ENCODE results near the gene MERTK. TPM values are rescaled to one million over a fixed set of nuclear protein-coding genes. Genes with fewer than 3 reads are reported as not detected.
"Not testable (repeated sequence)": the region's sequence is repeated elsewhere in the genome, so short reads cannot be mapped to it uniquely, and the experiment has no call there.

Gene MERTK
- total RNA-seq, 4 donors from 2014 or later, result 10.8 to 28.6 (median 11.6) TPM

- DNase-seq, result no peak
- Histone ChIP-seq H3K4me1 (peaks cover 3 to 27% (median 11%) of the 10 kb centered on the region in 4 donors), H3K4me3 (no peak overlapping the region), H3K9me3 (no peaks in the 10 kb centered on the region), H3K27ac (peak overlapping the region in 1 of 4 donors; percentile 20), H3K36me3 (no peaks in the 10 kb centered on the region), H3K27me3 (no peaks in the 10 kb centered on the region)
- 43 to 54% methylated on average over 1 of the region's 1 CpG for WGBS, 2 donors (ENCODE audit: low coverage in 1 of 2)
- in situ Hi-C loops (cut with MboI; ENCODE audit: low pct_ligation_motif_present in 1 of 4, low pct_unique_long_range_greater_than_20kb in 1 of 4, low sequenced_read_pairs in 3 of 4) (loop anchor here in 2 of 4 donors (10.0 kb wide), 1 partner anchor 129 kb away; no protein-coding TSS in a partner anchor), intact Hi-C loops (cut with DNase I; ENCODE audit: low total_unique reads) (no loop called here)
- TF ChIP-seq CTCF (IDR thresholded peaks at IDR 0.05) (no peak), POLR2AphosphoS5 (IDR thresholded peaks at IDR 0.05) (no peak), EP300 (IDR thresholded peaks at IDR 0.05; ENCODE audit: low read depth) (no peak), POLR2A (IDR thresholded peaks at IDR 0.05) (no peak)
Observed at GRCh38 chr2:112033600-112033999, 135.2 kb downstream of the MERTK start.

GRCh38 chr2:112034924-112035323, 136.5 kb downstream of the MERTK start:
- intact Hi-C loops (cut with DNase I; ENCODE audit: low total_unique reads) (no loop called here), in situ Hi-C loops (cut with MboI; ENCODE audit: low pct_ligation_motif_present in 1 of 4, low pct_unique_long_range_greater_than_20kb in 1 of 4, low sequenced_read_pairs in 3 of 4) (loop anchor here in 2 of 4 donors (10.0 kb wide), 1 partner anchor 130 kb away; no protein-coding TSS in a partner anchor)
- TF ChIP-seq POLR2AphosphoS5 (IDR thresholded peaks at IDR 0.05) (no peak), CTCF (IDR thresholded peaks at IDR 0.05) (no peak)
- Histone ChIP-seq H3K27me3 (no peaks in the 10 kb centered on the region), H3K4me3 (no peak overlapping the region), H3K36me3 (no peaks in the 10 kb centered on the region), H3K9me3 (no peaks in the 10 kb centered on the region), H3K27ac (no peak overlapping the region), H3K4me1 (peaks cover 3 to 27% (median 11%) of the 10 kb centered on the region in 4 donors)
- no peak for DNase-seq
- 85 to 94% methylated on average over 2 to 3 of the region's 3 CpGs for WGBS, 2 donors (ENCODE audit: low coverage in 1 of 2)

GRCh38 chr2:112035786-112036185, 137.4 kb downstream of the MERTK start:
- Histone ChIP-seq H3K9me3 (no peaks in the 10 kb centered on the region), H3K4me1 (peaks cover 3 to 27% (median 11%) of the 10 kb centered on the region in 4 donors), H3K4me3 (no peak overlapping the region), H3K36me3 (no peaks in the 10 kb centered on the region), H3K27ac (no peak overlapping the region), H3K27me3 (no peaks in the 10 kb centered on the region)
- 78 to 95% methylated on average over 1 of the region's 1 CpG for WGBS, 2 donors (ENCODE audit: low coverage in 1 of 2)
- intact Hi-C loops (cut with DNase I; ENCODE audit: low total_unique reads), result no loop called here
- no peak for DNase-seq
- TF ChIP-seq POLR2A (IDR thresholded peaks at IDR 0.05) (no peak), EP300 (IDR thresholded peaks at IDR 0.05; ENCODE audit: low read depth) (no peak), POLR2AphosphoS5 (IDR thresholded peaks at IDR 0.05) (no peak), CTCF (IDR thresholded peaks at IDR 0.05) (no peak)
- in situ Hi-C loops (cut with MboI; ENCODE audit: low pct_ligation_motif_present in 1 of 4, low pct_unique_long_range_greater_than_20kb in 1 of 4, low sequenced_read_pairs in 3 of 4), result loop anchor here in 2 of 4 donors (10.0 kb wide), 1 partner anchor 131 kb away; no protein-coding TSS in a partner anchor

- DNase-seq; H3K4me3 ChIP-seq; H3K36me3 ChIP-seq; H3K27me3 ChIP-seq; H3K4me1 ChIP-seq; intact Hi-C loops (cut with DNase I; ENCODE audit: low total_unique reads); H3K9me3 ChIP-seq; H3K27ac ChIP-seq: not testable (repeated sequence)
- in situ Hi-C loops (cut with MboI; ENCODE audit: low pct_ligation_motif_present in 1 of 4, low pct_unique_long_range_greater_than_20kb in 1 of 4, low sequenced_read_pairs in 3 of 4), result loop anchor here in 2 of 4 donors (10.0 kb wide), 1 partner anchor 135 kb away; no protein-coding TSS in a partner anchor
- 90 to 100% methylated on average over 2 to 12 of the region's 12 CpGs for WGBS, 2 donors (ENCODE audit: low coverage in 1 of 2)
Observed at GRCh38 chr2:112039556-112039955, 141.1 kb downstream of the MERTK start.

- H3K4me3 ChIP-seq; intact Hi-C loops (cut with DNase I; ENCODE audit: low total_unique reads): not testable (repeated sequence)
- in situ Hi-C loops (cut with MboI; ENCODE audit: low pct_ligation_motif_present in 1 of 4, low pct_unique_long_range_greater_than_20kb in 1 of 4, low sequenced_read_pairs in 3 of 4), result loop anchor here in 1 of 4 donors (10.0 kb wide), 1 partner anchor 155 kb away; the partner anchor contains the start of gene ANAPC1
Observed at GRCh38 chr2:112040066-112040465, 141.7 kb downstream of the MERTK start.

GRCh38 chr2:112041460-112041859, 143.1 kb downstream of the MERTK start:
- H3K36me3 ChIP-seq; H3K27me3 ChIP-seq; intact Hi-C loops (cut with DNase I; ENCODE audit: low total_unique reads); H3K4me1 ChIP-seq; H3K27ac ChIP-seq; H3K4me3 ChIP-seq; DNase-seq; H3K9me3 ChIP-seq: not testable (repeated sequence)
- 52 to 61% methylated on average over 2 to 6 of the region's 6 CpGs for WGBS, 2 donors (ENCODE audit: low coverage in 1 of 2)
- in situ Hi-C loops (cut with MboI; ENCODE audit: low pct_ligation_motif_present in 1 of 4, low pct_unique_long_range_greater_than_20kb in 1 of 4, low sequenced_read_pairs in 3 of 4), result loop anchor here in 1 of 4 donors (10.0 kb wide), 1 partner anchor 157 kb away; the partner anchor contains the start of gene ANAPC1

More at GRCh38 chr2:112040066-112040465, 141.7 kb downstream of the MERTK start:
- 84 to 100% methylated on average over 2 of the region's 2 CpGs for WGBS, 2 donors (ENCODE audit: low coverage in 1 of 2)
- H3K27me3 ChIP-seq, DNase-seq, H3K4me1 ChIP-seq, H3K27ac ChIP-seq, H3K9me3 ChIP-seq, H3K36me3 ChIP-seq: not testable (repeated sequence)
